ENCODE measurements around the gene CDIPT. TPM values are rescaled to one million over a fixed set of nuclear protein-coding genes. Genes with fewer than 3 reads are reported as not detected.

The CDIPT gene
- total and polyA plus RNA-seq, 2 of the 13 experiments (the other 11 are each of a cell fraction or from before 2014, with no cell fraction given), result 54.9 to 97.5 TPM

GRCh38 chr16:29820271-29820701, 42.7 kb downstream of the CDIPT start, which contains the start of gene MVP (continued):
- no peak for TF ChIP-seq TBX3 (IDR thresholded peaks at IDR 0.05; ENCODE audit: borderline replicate concordance)
- no peak for TF ChIP-seq NR2F1 (CRISPR knock-in tag; IDR thresholded peaks at IDR 0.05)
- TF ChIP-seq E2F5 (CRISPR knock-in tag; conservative IDR thresholded peaks at IDR 0.05), result no peak
- TF ChIP-seq DZIP1 (CRISPR knock-in tag; IDR thresholded peaks at IDR 0.05), result no peak
- no peak for TF ChIP-seq PLRG1 (conservative IDR thresholded peaks at IDR 0.05)
- no peak for TF ChIP-seq BCL6 (CRISPR knock-in tag; IDR thresholded peaks at IDR 0.05)
- TF ChIP-seq ZNF572 (CRISPR knock-in tag; IDR thresholded peaks at IDR 0.05), result no peak
- no peak for TF ChIP-seq MTF2 (CRISPR knock-in tag; IDR thresholded peaks at IDR 0.05; ENCODE audit: borderline replicate concordance)
- no peak for TF ChIP-seq RELA (CRISPR knock-in tag; IDR thresholded peaks at IDR 0.05)
- TF ChIP-seq SATB2 (CRISPR knock-in tag; IDR thresholded peaks at IDR 0.05), result no peak
- TF ChIP-seq TRIM24 (CRISPR knock-in tag; IDR thresholded peaks at IDR 0.05), result no peak
- no peak for TF ChIP-seq HNF1B (CRISPR knock-in tag; IDR thresholded peaks at IDR 0.05)
- no peak for TF ChIP-seq ZBTB38 (CRISPR knock-in tag; IDR thresholded peaks at IDR 0.05)
- no peak for TF ChIP-seq AFF4 (CRISPR knock-in tag; IDR thresholded peaks at IDR 0.05)
- no peak for TF ChIP-seq RNF219 (CRISPR knock-in tag; IDR thresholded peaks at IDR 0.05)
- TF ChIP-seq KLF6 (CRISPR knock-in tag; IDR thresholded peaks at IDR 0.05), result no peak
- TF ChIP-seq TP53 (CRISPR knock-in tag; conservative IDR thresholded peaks at IDR 0.05), result peak; percentile 62; the same call in 1 of the 2 replicates
- TF ChIP-seq ZNF7 (CRISPR knock-in tag; IDR thresholded peaks at IDR 0.05), result no peak
- peak; percentile 30; the same call in 1 of the 2 replicates for TF ChIP-seq RBFOX2 (IDR thresholded peaks at IDR 0.05; ENCODE audit: low read depth, low read length)
- no peak for TF ChIP-seq ZNF10 (CRISPR knock-in tag; IDR thresholded peaks at IDR 0.05; ENCODE audit: borderline replicate concordance, low read depth)
